GM23338 (cell line): ENCODE data around the gene VPS39. TPM values are rescaled to one million over a fixed set of nuclear protein-coding genes. Genes with fewer than 3 reads are reported as not detected.

ENCODE experiments used
- ATAC-seq: fragments of 200-7000 bp; cut with Tn5 transposase; 3 replicates; pipeline ENCODE4 v1.9.1; 2020
- DNase-seq: peaks from one replicate; pipeline ENCODE4 v3.0.0-alpha.2; 2015; ENCODE audit warnings: low spot score
- H2AFZ ChIP-seq: fragments of 200-600 bp; sonication (generic); 2 replicates; pipeline ENCODE4 v1.8.0; 2016; ENCODE audit warnings: antibody characterized with exemption, mild to moderate bottlenecking, moderate library complexity
- H3F3A ChIP-seq: fragments of 200-600 bp; sonication (generic); replicated peaks from 2 replicates; pipeline ENCODE4 v1.8.0; 2017; ENCODE audit warnings: antibody characterized with exemption, mixed run types, low read depth
- H3K27ac ChIP-seq: fragments of 200-600 bp; sonication (generic); 2 replicates; pipeline ENCODE4 v1.6.1; 2016; ENCODE audit warnings: low read depth
- H3K27me3 ChIP-seq: fragments of 200-600 bp; sonication (generic); 2 replicates; pipeline ENCODE4 v1.8.0; 2016; ENCODE audit warnings: mild to moderate bottlenecking, mixed run types, moderate library complexity; ENCODE audit not compliant: insufficient read depth
- H3K36me3 ChIP-seq: fragments of 200-600 bp; sonication (generic); 2 replicates; pipeline ENCODE4 v1.8.0; 2016; ENCODE audit warnings: mild to moderate bottlenecking; ENCODE audit not compliant: insufficient read depth
- H3K4me1 ChIP-seq: fragments of 200-600 bp; sonication (generic); 2 replicates; pipeline ENCODE4 v1.8.0; 2016; ENCODE audit warnings: mild to moderate bottlenecking, moderate library complexity; ENCODE audit not compliant: insufficient read depth
- H3K4me2 ChIP-seq: fragments of 200-600 bp; sonication (generic); 2 replicates; pipeline ENCODE4 v1.7.1; 2017; ENCODE audit warnings: mixed run types
- H3K4me3 ChIP-seq: fragments of 200-600 bp; sonication (generic); 2 replicates; pipeline ENCODE4 v1.6.1; 2016; ENCODE audit warnings: mixed run types
- H3K79me2 ChIP-seq: fragments of 200-600 bp; sonication (generic); replicated peaks from 2 replicates; pipeline ENCODE4 v1.8.0; 2017; ENCODE audit warnings: mild to moderate bottlenecking; ENCODE audit not compliant: insufficient read depth
- H3K9me2 ChIP-seq: fragments of 200-600 bp; sonication (generic); 2 replicates; pipeline ENCODE4 v1.8.0; 2017; ENCODE audit not compliant: insufficient read depth
- H4K20me1 ChIP-seq: fragments of 200-600 bp; sonication (generic); replicated peaks from 2 replicates; pipeline ENCODE4 v1.8.0; 2017; ENCODE audit warnings: mild to moderate bottlenecking; ENCODE audit not compliant: insufficient read depth
- H3K27ac Mint-ChIP-seq: 2 replicates; pipeline ENCODE4 v1.8.0; 2020; ENCODE audit warnings: inconsistent platforms, mild to moderate bottlenecking, moderate library complexity, mixed read lengths
- H3K27me3 Mint-ChIP-seq: 3 replicates; pipeline ENCODE4 v1.8.0; 2022; ENCODE audit warnings: low read depth, mild to moderate bottlenecking, moderate library complexity, mixed read lengths, inconsistent platforms; ENCODE audit not compliant: insufficient read depth, poor library complexity
- H3K36me3 Mint-ChIP-seq: 3 replicates; pipeline ENCODE4 v1.8.0; 2021; ENCODE audit warnings: low read depth, mild to moderate bottlenecking, inconsistent platforms, moderate library complexity, mixed read lengths
- H3K4me1 Mint-ChIP-seq: 3 replicates; pipeline ENCODE4 v1.8.0; 2020; ENCODE audit warnings: mild to moderate bottlenecking, inconsistent platforms, mixed read lengths
- H3K4me3 Mint-ChIP-seq: 3 replicates; pipeline ENCODE4 v1.8.0; 2021; ENCODE audit warnings: moderate library complexity, mild to moderate bottlenecking, inconsistent platforms, mixed read lengths
- H3K9me3 Mint-ChIP-seq: 3 replicates; pipeline ENCODE4 v1.8.0; 2020; ENCODE audit warnings: moderate library complexity, mild to moderate bottlenecking, inconsistent platforms, mixed read lengths
- EZH2 ChIP-seq: fragments of 200-600 bp; sonication (generic); IDR thresholded peaks from one replicate; pipeline ENCODE4 v1.8.0; 2017; ENCODE audit warnings: antibody characterized with exemption, mild to moderate bottlenecking, low read depth; ENCODE audit not compliant: unreplicated experiment
- POLR2AphosphoS5 ChIP-seq: IDR thresholded peaks from 2 replicates; pipeline ENCODE4 v1.6.1; 2016; ENCODE audit warnings: antibody characterized with exemption, low read depth
- STAT1 ChIP-seq: IDR thresholded peaks from one replicate; pipeline ENCODE4 v1.6.1; 2016; ENCODE audit warnings: antibody characterized with exemption; ENCODE audit not compliant: unreplicated experiment
- ZNF114 ChIP-seq: fragments of 250-450 bp; sonication (Bioruptor Pico); IDR thresholded peaks from 2 replicates; pipeline ENCODE4 v1.5.0; 2020; ENCODE audit warnings: mild to moderate bottlenecking, moderate library complexity
- ZNF331 ChIP-seq: fragments of 250-450 bp; sonication (Bioruptor Pico); IDR thresholded peaks from 2 replicates; pipeline ENCODE4 v1.5.0; 2020; ENCODE audit warnings: low read depth, mild to moderate bottlenecking, moderate library complexity
- polyA plus RNA-seq: library from polyadenylated mRNA; unstranded; fragments of >200 nt; fragmentation: Nextera tagmentation; extraction: Ambion mirVana; gene quantifications from 2 replicates; pipeline ENCODE4 v1.2.1, GENCODE V29; 2016
- total RNA-seq: library from RNA; depleted of rRNA; stranded (reverse); fragments of >200 nt; shearing (Covaris generic); gene quantifications from 2 replicates; pipeline ENCODE4 v1.2.3, GENCODE V29; 2014
- TF ChIP-seq, protein P1 (sequence below), 2 experiments: fragments of 200-600 bp in 1 of 2; sonication (generic) in 1 of 2; conservative IDR thresholded peaks; 2 replicates each; pipeline versions ENCODE4 v1.5.1 to v1.6.1; 2016 to 2017; ENCODE audit warnings: antibody characterized with exemption in 2 of 2, low read depth in 2 of 2, mild to moderate bottlenecking in 2 of 2, moderate library complexity in 1 of 2
- TF ChIP-seq, protein P2 (sequence below): fragments of 250-450 bp; sonication (Bioruptor Pico); IDR thresholded peaks from 2 replicates; pipeline ENCODE4 v1.5.0; 2020; ENCODE audit warnings: mild to moderate bottlenecking, moderate library complexity
- TF ChIP-seq, protein P3 (sequence below): IDR thresholded peaks from one replicate; pipeline ENCODE4 v1.6.1; 2018; ENCODE audit warnings: antibody characterized with exemption; ENCODE audit not compliant: unreplicated experiment

Gene VPS39
- total and polyA plus RNA-seq, 2 experiments from 2014 or later = 14.9 to 45.1 TPM

DNA sequence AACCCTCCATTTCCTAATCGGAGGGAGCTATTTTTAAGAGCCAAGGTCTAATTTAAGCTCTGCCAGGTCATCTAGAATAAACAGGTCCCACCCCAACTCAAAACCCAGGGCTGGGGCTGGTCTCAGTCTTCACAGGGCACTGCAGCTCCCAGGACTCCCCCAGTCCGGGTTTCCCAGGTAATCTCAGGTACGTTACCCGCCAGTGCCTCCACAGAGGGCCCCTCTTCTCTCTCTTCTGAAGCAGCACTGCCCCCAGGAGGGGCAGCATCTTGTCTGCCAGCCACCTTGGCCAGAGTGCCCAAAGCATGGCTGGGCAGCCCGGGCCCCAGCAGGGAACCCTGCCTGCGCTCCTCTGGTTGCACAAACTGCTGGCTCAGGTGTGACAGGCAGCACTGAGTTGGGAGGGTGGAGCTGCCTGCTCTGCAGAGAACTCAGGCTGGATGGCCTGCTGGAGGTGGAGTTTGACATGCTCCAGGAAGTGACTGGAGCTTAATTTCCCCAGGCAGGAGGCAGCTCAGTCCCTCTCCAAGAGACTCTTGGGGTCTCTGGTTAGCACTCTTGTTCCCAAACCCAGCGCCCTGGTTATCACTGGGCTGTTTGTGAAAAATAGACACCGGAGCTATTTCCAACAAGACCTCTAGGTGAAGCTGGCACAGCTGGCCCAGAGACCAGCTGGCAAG, 51.7 kb downstream of the VPS39 start, which contains the start of gene PLA2G4F:
TSS of gene PLA2G4F (minus strand) at position 394 of the 680 bp plus-strand sequence. CDS start at position 307, 87 bp downstream.
- H3K9me2 ChIP-seq = no peaks in the 10 kb centered on the region
- no peak within 1 kb of the TSS for H3K27ac ChIP-seq
- Mint-ChIP-seq H3K27me3 (peaks cover 13% of the 10 kb centered on the region), H3K4me3 (no peak within 1 kb of the TSS), H3K27ac (peak within 1 kb of the TSS; percentile 75), H3K36me3 (peaks cover 7% of the 10 kb centered on the region), H3K9me3 (no peaks in the 10 kb centered on the region), H3K4me1 (peaks cover 6% of the 10 kb centered on the region; the same call in 1 of the 3 replicates)
- no peaks in the 10 kb centered on the region for H3K79me2 ChIP-seq
- no peak within 1 kb of the TSS for H3K4me2 ChIP-seq
- no peak for DNase-seq
- TF ChIP-seq, protein P1, sequence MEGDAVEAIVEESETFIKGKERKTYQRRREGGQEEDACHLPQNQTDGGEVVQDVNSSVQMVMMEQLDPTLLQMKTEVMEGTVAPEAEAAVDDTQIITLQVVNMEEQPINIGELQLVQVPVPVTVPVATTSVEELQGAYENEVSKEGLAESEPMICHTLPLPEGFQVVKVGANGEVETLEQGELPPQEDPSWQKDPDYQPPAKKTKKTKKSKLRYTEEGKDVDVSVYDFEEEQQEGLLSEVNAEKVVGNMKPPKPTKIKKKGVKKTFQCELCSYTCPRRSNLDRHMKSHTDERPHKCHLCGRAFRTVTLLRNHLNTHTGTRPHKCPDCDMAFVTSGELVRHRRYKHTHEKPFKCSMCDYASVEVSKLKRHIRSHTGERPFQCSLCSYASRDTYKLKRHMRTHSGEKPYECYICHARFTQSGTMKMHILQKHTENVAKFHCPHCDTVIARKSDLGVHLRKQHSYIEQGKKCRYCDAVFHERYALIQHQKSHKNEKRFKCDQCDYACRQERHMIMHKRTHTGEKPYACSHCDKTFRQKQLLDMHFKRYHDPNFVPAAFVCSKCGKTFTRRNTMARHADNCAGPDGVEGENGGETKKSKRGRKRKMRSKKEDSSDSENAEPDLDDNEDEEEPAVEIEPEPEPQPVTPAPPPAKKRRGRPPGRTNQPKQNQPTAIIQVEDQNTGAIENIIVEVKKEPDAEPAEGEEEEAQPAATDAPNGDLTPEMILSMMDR (conservative IDR thresholded peaks at IDR 0.05; ENCODE audit: low read depth in 2 of 2) = peak in 1 of 2 experiments; percentile 14; a peak in 1 of 4 replicates
- no peak for TF ChIP-seq ZNF114
- no peaks in the 10 kb centered on the region for H3K27me3 ChIP-seq
- H3K4me1 ChIP-seq = no peaks in the 10 kb centered on the region
- peak; percentile 76 for ATAC-seq
- H2AFZ ChIP-seq = peak within 1 kb of the TSS; percentile 23; the same call in 1 of the 2 replicates
- H3F3A ChIP-seq = no peaks in the 10 kb centered on the region
- no peaks in the 10 kb centered on the region for H4K20me1 ChIP-seq
- H3K4me3 ChIP-seq = no peak within 1 kb of the TSS
- peaks cover 6% of the 10 kb centered on the region; the same call in 1 of the 2 replicates for H3K36me3 ChIP-seq

DNA sequence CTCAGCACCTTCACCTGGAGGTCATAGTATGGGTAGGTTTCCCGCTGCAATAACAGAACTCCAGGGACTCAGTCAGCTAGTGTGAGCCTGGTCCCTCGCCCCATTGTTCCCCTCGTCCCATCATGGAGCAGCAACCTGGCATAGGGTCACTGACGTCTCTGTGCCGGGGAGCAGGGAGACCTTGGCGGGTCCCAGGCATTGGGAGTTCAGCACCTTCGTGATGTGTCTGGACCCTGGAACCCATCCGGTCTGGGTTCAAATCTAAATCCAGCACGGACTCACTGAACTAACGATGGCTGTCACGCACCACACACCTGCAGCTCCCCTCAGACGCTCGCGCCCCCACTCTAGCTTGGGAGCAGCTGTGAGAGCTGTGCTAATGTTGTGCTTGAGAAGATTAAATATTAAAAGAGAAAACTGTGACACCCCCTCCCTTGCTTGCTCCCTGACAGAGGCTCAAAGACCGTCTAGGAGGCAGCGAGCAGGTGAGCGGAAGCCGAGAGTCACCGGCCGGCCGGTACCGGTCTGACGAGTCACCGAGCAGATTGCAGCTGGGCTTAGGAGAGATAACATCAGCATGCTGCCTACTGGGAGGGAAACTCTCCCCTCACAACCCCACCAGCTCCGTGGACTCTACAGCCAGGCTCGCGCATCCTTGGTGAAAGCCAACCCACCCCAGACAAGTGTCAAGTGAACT, 52.4 kb downstream of the VPS39 start:
- ATAC-seq = peak; percentile 19; the same call in 2 of the 3 replicates
- no peak overlapping the region for H3K4me3 Mint-ChIP-seq
- Histone ChIP-seq H3K4me1 (no peaks in the 10 kb centered on the region), H4K20me1 (no peaks in the 10 kb centered on the region), H3K4me3 (no peak overlapping the region), H3K27ac (no peak overlapping the region), H3K27me3 (no peaks in the 10 kb centered on the region), H3K4me2 (no peak overlapping the region), H3K9me2 (no peaks in the 10 kb centered on the region), H3K36me3 (peaks cover 6% of the 10 kb centered on the region; the same call in 1 of the 2 replicates), H2AFZ (no peak overlapping the region), H3K79me2 (no peaks in the 10 kb centered on the region), H3F3A (no peaks in the 10 kb centered on the region)
- H3K9me3 Mint-ChIP-seq = no peaks in the 10 kb centered on the region
- H3K27me3 Mint-ChIP-seq = peaks cover 14% of the 10 kb centered on the region
- peaks cover 4% of the 10 kb centered on the region for H3K36me3 Mint-ChIP-seq
- peak overlapping the region; percentile 75 for H3K27ac Mint-ChIP-seq
- no peak for DNase-seq
- H3K4me1 Mint-ChIP-seq = peaks cover 6% of the 10 kb centered on the region; the same call in 1 of the 3 replicates
- TF ChIP-seq, protein P2, sequence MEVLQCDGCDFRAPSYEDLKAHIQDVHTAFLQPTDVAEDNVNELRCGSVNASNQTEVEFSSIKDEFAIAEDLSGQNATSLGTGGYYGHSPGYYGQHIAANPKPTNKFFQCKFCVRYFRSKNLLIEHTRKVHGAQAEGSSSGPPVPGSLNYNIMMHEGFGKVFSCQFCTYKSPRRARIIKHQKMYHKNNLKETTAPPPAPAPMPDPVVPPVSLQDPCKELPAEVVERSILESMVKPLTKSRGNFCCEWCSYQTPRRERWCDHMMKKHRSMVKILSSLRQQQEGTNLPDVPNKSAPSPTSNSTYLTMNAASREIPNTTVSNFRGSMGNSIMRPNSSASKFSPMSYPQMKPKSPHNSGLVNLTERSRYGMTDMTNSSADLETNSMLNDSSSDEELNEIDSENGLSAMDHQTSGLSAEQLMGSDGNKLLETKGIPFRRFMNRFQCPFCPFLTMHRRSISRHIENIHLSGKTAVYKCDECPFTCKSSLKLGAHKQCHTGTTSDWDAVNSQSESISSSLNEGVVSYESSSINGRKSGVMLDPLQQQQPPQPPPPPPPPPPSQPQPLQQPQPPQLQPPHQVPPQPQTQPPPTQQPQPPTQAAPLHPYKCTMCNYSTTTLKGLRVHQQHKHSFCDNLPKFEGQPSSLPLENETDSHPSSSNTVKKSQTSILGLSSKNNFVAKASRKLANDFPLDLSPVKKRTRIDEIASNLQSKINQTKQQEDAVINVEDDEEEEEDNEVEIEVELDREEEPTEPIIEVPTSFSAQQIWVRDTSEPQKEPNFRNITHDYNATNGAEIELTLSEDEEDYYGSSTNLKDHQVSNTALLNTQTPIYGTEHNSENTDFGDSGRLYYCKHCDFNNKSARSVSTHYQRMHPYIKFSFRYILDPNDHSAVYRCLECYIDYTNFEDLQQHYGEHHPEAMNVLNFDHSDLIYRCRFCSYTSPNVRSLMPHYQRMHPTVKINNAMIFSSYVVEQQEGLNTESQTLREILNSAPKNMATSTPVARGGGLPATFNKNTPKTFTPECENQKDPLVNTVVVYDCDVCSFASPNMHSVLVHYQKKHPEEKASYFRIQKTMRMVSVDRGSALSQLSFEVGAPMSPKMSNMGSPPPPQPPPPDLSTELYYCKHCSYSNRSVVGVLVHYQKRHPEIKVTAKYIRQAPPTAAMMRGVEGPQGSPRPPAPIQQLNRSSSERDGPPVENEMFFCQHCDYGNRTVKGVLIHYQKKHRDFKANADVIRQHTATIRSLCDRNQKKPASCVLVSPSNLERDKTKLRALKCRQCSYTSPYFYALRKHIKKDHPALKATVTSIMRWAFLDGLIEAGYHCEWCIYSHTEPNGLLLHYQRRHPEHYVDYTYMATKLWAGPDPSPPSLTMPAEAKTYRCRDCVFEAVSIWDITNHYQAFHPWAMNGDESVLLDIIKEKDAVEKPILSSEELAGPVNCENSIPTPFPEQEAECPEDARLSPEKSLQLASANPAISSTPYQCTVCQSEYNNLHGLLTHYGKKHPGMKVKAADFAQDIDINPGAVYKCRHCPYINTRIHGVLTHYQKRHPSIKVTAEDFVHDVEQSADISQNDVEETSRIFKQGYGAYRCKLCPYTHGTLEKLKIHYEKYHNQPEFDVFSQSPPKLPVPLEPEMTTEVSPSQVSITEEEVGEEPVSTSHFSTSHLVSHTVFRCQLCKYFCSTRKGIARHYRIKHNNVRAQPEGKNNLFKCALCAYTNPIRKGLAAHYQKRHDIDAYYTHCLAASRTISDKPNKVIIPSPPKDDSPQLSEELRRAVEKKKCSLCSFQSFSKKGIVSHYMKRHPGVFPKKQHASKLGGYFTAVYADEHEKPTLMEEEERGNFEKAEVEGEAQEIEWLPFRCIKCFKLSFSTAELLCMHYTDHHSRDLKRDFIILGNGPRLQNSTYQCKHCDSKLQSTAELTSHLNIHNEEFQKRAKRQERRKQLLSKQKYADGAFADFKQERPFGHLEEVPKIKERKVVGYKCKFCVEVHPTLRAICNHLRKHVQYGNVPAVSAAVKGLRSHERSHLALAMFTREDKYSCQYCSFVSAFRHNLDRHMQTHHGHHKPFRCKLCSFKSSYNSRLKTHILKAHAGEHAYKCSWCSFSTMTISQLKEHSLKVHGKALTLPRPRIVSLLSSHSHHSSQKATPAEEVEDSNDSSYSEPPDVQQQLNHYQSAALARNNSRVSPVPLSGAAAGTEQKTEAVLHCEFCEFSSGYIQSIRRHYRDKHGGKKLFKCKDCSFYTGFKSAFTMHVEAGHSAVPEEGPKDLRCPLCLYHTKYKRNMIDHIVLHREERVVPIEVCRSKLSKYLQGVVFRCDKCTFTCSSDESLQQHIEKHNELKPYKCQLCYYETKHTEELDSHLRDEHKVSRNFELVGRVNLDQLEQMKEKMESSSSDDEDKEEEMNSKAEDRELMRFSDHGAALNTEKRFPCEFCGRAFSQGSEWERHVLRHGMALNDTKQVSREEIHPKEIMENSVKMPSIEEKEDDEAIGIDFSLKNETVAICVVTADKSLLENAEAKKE (CRISPR knock-in tag) = no peak
- no peak for TF ChIP-seq ZNF331 (CRISPR knock-in tag)
- TF ChIP-seq EZH2 = no peak
- TF ChIP-seq, protein P3, sequence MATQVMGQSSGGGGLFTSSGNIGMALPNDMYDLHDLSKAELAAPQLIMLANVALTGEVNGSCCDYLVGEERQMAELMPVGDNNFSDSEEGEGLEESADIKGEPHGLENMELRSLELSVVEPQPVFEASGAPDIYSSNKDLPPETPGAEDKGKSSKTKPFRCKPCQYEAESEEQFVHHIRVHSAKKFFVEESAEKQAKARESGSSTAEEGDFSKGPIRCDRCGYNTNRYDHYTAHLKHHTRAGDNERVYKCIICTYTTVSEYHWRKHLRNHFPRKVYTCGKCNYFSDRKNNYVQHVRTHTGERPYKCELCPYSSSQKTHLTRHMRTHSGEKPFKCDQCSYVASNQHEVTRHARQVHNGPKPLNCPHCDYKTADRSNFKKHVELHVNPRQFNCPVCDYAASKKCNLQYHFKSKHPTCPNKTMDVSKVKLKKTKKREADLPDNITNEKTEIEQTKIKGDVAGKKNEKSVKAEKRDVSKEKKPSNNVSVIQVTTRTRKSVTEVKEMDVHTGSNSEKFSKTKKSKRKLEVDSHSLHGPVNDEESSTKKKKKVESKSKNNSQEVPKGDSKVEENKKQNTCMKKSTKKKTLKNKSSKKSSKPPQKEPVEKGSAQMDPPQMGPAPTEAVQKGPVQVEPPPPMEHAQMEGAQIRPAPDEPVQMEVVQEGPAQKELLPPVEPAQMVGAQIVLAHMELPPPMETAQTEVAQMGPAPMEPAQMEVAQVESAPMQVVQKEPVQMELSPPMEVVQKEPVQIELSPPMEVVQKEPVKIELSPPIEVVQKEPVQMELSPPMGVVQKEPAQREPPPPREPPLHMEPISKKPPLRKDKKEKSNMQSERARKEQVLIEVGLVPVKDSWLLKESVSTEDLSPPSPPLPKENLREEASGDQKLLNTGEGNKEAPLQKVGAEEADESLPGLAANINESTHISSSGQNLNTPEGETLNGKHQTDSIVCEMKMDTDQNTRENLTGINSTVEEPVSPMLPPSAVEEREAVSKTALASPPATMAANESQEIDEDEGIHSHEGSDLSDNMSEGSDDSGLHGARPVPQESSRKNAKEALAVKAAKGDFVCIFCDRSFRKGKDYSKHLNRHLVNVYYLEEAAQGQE = no peak
- no peak for TF ChIP-seq STAT1
- TF ChIP-seq POLR2AphosphoS5 = no peak
